HuH-7 (cell line): Measurements from ENCODE around the gene LRRC18.

Experiments
- DNase-seq: peaks from one replicate; pipeline ENCODE4 v3.0.0; 2011; ENCODE audit warnings: low spot score

Gene LRRC18

DNA sequence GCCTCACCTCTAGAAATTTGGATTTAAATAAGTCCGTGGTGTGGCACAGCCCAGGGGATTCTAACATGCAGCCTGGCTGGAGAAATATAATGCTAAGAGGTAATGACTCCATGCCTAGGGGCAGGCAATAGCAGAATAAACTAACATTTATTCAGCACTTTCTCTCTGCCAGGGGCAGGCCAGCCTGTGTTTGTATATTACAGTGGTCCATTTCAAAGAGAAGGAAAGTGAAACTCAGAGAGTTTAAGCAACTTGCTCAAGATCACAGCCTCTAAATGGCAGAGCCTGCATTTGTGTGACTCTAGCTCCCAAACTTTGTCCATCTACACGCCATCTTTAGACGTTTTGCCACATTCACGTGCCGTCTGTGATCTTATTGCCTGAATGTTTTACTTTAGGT lies 6.7 kb upstream of the LRRC18 start:
- DNase-seq = no peak

GRCh38 chr10:48945441-48946130 lies 5.9 kb upstream of the LRRC18 start:
- peak; percentile 23 for DNase-seq

DNA sequence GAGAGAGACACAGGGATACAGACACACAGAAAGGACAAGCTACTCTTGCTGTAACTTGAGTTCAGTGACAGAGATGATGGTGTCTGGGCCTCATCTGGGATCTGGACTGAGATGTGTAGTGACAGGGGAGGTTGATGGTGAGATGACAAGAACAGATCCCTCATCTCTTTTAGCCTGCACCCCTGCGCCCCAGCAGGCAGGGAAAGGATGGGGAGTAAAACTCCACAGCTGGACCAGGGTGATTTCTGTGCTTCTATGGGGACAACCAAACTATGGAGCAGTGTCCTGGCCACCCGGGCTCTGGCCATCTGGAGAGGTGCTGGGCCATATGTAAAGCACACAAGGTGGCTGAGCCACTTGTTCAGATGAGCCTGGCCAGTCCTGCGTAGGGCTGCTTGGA lies 4.5 kb upstream of the LRRC18 start:
- no peak for DNase-seq

GRCh38 chr10:48943096-48943495 lies 3.5 kb upstream of the LRRC18 start:
- DNase-seq = no peak

DNA sequence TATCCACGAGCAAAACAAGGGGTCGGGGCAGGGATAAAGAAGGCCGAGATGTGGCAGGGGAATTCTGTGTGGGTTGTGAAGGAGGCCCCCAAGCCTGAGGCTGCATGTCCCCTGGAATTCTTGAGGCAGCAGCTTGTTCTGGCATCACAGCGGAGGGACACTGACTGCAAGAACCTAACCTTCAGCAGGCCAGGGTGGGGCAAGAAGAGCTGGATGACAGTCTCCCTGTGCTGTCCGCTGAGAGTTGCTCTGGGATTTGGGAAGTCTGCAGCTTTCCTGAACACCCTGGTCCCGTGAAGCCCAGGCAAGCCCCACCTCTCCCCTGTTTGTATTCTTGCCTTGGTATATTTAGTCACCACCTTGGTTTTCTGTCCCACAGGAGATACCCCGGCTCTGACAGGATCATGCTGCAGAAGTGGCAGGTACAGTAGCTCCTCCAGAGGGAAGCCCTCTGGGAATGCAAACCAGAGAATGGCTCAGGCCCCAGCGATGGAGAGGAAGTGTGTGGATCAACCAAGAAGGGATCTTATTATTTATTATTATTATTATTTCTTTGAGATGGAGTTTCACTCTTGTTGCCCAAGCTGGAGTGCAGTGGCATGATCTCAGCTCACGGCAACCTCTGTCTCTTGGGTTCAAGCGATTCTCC lies 1.9 kb upstream of the LRRC18 start:
- DNase-seq = no peak

GRCh38 chr10:48940958-48941357 lies 1.3 kb upstream of the LRRC18 start:
- no peak for DNase-seq

GRCh38 chr10:48940372-48940771 lies 732 bp upstream of the LRRC18 start:
- DNase-seq = no peak

- no peak for DNase-seq
Measured at GRCh38 chr10:48938990-48939536, 577 bp downstream of the LRRC18 start.

DNA sequence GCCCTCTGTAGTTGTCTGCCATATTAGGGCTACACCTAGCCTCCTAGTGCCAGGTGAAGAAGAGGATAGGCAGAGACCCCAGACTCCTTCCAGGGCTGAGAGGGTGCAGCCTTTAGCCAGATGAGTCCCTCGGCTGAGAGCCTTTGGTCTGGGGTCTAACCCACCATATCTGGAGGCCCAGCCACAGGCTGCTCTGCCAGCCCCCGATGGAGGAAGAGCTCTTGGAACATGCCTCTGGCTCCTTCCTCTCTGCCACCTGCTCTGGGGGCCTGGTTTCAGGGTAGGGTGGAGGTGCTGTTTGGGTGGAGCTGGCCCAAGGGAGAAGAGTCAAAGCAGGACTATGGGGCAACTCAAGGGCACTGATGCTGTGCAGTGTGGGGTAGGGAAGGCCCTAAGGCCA lies 1.4 kb downstream of the LRRC18 start:
- DNase-seq = no peak

DNA sequence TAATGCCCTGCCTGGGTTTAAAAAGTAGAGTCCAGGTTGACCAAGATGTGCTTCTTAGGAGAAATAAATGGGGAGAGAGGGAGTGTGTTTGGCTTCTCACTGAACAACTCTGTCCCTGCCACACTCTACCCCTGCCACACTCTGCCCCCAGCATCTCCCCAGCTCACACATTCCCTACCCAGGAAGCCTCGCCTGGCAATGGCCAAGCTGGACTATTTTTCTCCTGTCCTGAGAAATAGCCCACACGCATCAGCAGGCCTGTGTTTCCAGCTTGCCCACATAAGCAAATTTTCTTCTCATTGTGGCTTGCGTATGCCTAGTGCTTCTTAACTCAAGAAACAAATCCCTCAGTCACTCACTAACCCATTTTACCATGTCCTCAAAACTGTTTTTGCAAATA lies 1.8 kb downstream of the LRRC18 start:
- DNase-seq = no peak

DNA sequence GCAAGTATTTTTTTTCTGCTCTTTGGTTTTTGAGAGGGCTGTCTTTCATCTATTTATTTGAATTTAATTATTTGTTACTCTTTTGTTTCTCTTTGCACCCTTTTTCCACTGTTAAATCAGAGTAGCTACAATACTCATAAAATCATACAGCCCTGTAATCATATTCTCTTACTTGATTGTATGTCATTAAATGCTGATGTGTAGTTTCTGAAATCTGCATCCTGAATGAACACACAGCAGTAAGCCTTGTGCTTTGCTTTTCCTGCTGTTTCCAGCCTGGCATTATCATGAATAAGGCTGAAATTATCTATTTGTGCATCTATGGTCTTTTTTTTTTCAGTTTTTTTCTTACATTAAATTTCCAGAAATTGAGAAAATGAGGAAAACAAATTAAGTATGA lies 4.1 kb downstream of the LRRC18 start:
- no peak for DNase-seq

DNA sequence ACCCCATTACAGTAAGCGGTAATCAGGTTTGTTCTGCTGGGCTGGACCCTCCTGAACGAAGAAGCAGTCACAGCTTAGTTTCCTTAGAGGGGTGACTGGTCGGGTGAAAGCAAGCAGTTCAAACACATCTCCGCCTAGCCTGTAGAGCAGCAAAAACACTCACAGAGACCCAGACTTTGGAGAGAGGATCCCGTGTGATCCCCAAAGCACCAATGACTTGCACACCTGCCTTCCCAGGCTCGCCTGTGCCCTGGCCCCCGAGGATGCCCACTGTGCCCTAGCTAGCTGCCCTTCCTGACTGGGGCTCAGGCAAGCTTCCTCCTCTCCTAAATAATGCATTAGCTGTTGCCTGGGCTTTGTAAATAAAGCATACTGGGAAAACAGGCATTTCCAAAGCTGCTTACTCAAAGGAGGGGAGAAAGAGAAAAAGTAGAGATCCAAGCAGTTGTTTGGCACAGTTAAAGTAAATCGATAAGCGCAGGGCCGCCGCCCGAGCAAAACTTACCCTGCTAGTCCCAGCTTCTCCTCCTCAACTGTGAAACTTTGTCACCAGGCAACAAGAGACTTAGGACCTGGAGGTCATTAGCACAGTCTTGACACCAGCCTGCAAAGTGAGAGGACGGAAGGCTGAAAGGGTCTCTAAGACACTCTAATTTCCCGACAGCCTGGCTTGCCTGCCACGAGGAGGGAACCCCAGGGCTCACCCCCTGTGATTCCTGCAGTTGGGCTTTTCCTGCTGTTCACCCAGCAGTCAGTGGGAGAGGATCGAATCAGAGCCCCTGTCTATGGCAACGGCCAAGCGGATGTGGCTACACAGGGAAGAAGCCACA lies 4.8 kb downstream of the LRRC18 start:
- no peak for DNase-seq

GRCh38 chr10:48932831-48933664 lies 6.6 kb downstream of the LRRC18 start:
- DNase-seq = no peak

- DNase-seq = no peak
Measured at GRCh38 chr10:48931188-48931587, 8.5 kb downstream of the LRRC18 start.

GRCh38 chr10:48929413-48929990 lies 10.1 kb downstream of the LRRC18 start:
- DNase-seq = no peak

DNA sequence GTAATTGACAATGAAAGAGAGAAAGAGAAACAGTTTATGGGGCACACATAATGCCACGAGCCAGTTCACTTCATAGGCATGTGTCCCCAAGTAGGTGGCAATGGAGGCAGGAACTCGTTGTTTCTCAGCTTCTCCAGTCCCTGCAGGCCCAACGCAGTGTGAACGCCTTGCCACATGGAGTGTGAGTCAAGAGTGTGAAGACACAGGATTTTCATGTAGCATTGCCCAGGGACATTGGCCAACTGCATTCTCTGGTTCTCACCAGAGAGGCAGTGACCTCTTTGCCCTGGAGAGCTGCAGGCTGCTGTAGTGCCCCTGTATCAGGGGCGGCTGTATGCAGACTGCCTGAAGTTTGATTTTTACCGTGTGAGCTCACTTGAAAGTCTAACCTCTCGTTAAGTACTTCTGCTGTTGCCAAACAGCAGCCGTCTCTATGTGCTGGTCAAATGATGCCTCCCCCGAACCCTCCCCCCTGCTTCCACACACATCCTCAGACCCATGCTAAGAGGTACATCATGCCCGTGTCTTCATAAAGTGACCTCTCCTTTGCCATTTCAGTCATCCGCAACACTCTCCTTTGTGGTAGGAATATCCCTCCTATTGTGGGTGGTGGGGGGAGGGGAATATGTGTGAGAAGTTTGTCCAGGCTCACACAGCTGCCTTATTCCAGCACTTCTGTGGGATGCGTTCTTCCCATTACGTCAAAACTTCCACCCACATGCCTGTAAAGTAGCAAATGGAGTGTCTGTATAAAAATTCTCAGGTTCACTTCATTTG lies 12.7 kb downstream of the LRRC18 start:
- DNase-seq = no peak

DNA sequence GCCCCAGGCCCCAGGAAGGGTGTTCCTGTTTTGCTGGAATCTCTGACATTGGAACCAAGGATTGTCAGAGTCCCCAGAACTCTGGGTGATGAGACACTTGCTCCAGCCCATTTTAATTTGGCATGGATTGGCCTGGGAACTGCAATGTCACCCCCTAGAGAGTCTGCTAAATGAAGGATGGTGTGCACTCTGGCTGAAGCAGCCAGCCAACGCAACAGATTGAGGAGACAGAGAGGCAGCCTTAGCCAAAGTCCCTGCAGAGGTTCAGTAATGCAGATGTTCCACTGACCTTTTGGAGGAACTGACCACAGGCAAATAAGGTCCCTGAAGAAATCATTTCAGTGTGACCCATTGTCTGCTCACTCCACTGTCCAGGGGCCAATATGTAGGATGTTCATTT lies 13.4 kb downstream of the LRRC18 start:
- no peak for DNase-seq

DNA sequence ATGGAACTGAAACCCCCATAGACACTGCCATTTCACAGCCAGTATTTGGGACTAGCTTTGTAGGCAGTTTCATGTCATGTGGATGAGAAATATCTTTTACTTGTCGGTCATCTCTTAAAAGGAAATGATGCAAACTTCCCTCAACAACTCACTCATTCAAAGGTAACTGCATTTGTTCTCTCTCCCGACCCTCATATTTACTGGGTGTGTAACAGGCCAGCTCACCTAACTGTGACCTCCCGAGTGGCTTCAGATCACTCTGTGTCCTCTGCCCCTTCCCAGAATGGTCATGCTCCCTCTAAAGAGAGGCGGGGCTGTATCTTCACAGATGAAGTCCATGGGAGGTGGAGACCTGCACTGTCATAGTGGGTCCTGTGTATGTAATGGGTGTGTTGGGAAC lies 14.7 kb downstream of the LRRC18 start:
- DNase-seq = no peak

- no peak for DNase-seq
Measured at GRCh38 chr10:48923748-48924147, 15.9 kb downstream of the LRRC18 start.

- DNase-seq = no peak
Measured at GRCh38 chr10:48913674-48914073, 26.0 kb downstream of the LRRC18 start.

- no peak for DNase-seq
Measured at GRCh38 chr10:48910548-48910947, 29.1 kb downstream of the LRRC18 start.
